ENCODE results near the gene TEAD4. TPM values are rescaled to one million over a fixed set of nuclear protein-coding genes. Genes with fewer than 3 reads are reported as not detected.

Gene TEAD4
- total and polyA plus RNA-seq, 2 experiments from 2014 or later, result 5.5 to 12.7 TPM

DNA sequence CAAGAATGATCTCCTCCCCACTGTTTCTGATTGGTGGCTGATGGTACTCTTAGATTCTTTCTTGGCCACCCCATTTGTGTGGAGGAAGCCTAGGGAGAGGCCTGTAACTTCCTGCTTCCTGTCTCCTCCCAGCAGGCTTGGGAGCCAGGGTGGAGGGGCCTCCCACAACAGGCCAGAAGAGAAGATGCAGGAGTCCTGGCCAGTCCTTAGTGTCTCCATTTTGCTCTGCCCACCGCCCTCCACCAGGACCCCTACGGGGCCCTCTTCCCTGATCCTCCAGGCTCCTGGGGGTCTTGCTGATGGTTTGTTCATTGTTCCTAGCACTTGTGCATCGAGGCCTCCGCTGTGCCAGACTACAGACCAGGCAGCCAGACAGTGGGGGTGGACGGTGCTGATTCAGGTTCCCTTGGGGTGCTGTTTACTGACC is 124.7 kb downstream of the TEAD4 start:
- H3K27ac ChIP-seq, result peak overlapping the region; percentile 16

DNA sequence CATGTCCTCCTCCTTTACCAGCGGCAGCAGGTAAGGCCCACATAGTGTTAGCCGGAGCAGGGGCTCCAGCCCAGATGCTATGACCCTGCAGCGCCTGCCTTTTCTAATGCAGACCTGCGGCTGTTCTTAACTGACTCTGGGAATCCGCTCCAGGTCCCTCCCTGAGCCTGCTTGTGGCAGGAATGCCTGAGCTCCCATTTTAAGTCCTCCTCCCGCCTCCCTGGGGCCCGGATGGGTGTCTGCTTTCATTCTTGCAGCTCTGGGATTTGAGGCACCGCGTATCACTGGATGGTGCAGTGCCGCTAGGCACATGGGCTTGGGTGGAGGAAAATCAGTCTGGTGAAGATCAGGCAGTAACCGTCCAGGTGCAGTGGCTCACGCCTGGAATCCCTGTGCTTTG is 125.5 kb downstream of the TEAD4 start:
- TF ChIP-seq EZH2 (IDR thresholded peaks at IDR 0.05; ENCODE audit: borderline replicate concordance) (no peak), EZH2phosphoT487 (IDR thresholded peaks at IDR 0.05; ENCODE audit: low read depth, severe bottlenecking, unreplicated experiment) (no peak)
- TF ChIP-seq, protein P1, sequence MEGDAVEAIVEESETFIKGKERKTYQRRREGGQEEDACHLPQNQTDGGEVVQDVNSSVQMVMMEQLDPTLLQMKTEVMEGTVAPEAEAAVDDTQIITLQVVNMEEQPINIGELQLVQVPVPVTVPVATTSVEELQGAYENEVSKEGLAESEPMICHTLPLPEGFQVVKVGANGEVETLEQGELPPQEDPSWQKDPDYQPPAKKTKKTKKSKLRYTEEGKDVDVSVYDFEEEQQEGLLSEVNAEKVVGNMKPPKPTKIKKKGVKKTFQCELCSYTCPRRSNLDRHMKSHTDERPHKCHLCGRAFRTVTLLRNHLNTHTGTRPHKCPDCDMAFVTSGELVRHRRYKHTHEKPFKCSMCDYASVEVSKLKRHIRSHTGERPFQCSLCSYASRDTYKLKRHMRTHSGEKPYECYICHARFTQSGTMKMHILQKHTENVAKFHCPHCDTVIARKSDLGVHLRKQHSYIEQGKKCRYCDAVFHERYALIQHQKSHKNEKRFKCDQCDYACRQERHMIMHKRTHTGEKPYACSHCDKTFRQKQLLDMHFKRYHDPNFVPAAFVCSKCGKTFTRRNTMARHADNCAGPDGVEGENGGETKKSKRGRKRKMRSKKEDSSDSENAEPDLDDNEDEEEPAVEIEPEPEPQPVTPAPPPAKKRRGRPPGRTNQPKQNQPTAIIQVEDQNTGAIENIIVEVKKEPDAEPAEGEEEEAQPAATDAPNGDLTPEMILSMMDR (IDR thresholded peaks at IDR 0.05; ENCODE audit: poor library complexity), result no peak
- Histone ChIP-seq H4K20me1 (ENCODE audit: insufficient read depth, poor library complexity, severe bottlenecking) (no peaks in the 10 kb centered on the region), H3K4me1 (ENCODE audit: insufficient read depth) (peaks cover 39% of the 10 kb centered on the region), H3K36me3 (replicated peaks; ENCODE audit: insufficient read depth, low read depth) (no peaks in the 10 kb centered on the region), H3K4me2 (peak overlapping the region; percentile 51), H3K79me2 (peaks cover 38% of the 10 kb centered on the region), H3K4me3 (no peak overlapping the region), H2AFZ (no peak overlapping the region), H3K27me3 (no peaks in the 10 kb centered on the region), H3K9me3 (ENCODE audit: low read depth) (no peaks in the 10 kb centered on the region), H3K9me2 (replicated peaks; ENCODE audit: insufficient read depth) (no peaks in the 10 kb centered on the region), H3K27ac (peak overlapping the region; percentile 44)
- 53% methylated on average over 12 of the region's 12 CpGs for WGBS (ENCODE audit: low lambda C conversion rate, missing lambda C conversion rate)
- DNase-seq (ENCODE audit: low spot score), result no peak

More for the DNA sequence above, 124.7 kb downstream of the TEAD4 start:
- Histone ChIP-seq H3K4me3 (no peak overlapping the region), H3K9me2 (replicated peaks; ENCODE audit: insufficient read depth) (no peaks in the 10 kb centered on the region), H3K4me1 (ENCODE audit: insufficient read depth) (peaks cover 39% of the 10 kb centered on the region), H4K20me1 (ENCODE audit: insufficient read depth, poor library complexity, severe bottlenecking) (no peaks in the 10 kb centered on the region), H3K79me2 (peaks cover 44% of the 10 kb centered on the region), H2AFZ (no peak overlapping the region), H3K4me2 (no peak overlapping the region), H3K27me3 (no peaks in the 10 kb centered on the region), H3K9me3 (ENCODE audit: low read depth) (no peaks in the 10 kb centered on the region), H3K36me3 (replicated peaks; ENCODE audit: insufficient read depth, low read depth) (no peaks in the 10 kb centered on the region)
- 64% methylated on average over 5 of the region's 5 CpGs for WGBS (ENCODE audit: low lambda C conversion rate, missing lambda C conversion rate)
- TF ChIP-seq EZH2phosphoT487 (IDR thresholded peaks at IDR 0.05; ENCODE audit: low read depth, severe bottlenecking, unreplicated experiment) (no peak), EZH2 (IDR thresholded peaks at IDR 0.05; ENCODE audit: borderline replicate concordance) (no peak)
- TF ChIP-seq, protein P1 (IDR thresholded peaks at IDR 0.05; ENCODE audit: poor library complexity), result no peak
- no peak for DNase-seq (ENCODE audit: low spot score)

DNA sequence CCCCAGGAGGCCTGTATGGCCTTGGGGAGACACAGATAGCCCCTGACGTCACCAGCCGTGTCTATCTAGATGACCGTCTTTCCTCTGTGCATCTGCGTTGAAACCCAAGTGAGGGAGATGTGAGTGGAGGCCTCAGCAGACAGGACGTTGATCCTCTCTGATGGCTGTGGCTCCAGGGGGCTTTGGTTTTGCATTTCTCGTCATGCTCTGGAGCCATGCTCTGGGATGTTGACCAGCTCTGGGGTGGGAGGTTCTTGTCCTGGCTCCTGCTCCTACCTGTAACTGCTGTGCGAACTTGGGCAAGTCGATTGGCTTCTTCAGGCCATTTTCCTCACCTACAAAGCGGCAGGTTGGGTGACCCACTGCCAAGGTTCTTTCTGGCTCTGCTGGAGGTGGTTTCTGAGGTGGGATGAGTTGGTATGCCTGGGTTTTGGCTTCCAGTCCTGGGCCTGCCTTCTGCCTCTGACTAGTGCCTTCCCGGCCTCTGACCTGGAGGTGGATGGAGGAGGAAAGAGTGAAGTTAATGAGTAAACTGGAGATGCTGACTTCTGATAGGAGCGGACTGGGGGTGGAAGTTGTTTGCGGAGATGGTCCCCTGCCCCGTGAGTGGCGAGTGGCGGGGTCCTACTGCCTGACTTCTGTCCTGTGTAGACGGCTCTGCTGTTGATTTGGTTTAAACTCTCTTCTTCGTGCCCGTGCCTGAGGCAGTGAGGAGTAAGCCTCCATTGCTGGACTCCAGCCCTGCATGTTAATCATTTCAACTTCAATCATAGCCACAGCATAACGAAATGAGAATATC is 126.3 kb downstream of the TEAD4 start:
- no peaks in the 10 kb centered on the region for H3K9me2 ChIP-seq (replicated peaks; ENCODE audit: insufficient read depth)
- 62% methylated on average over 19 of the region's 19 CpGs for WGBS (ENCODE audit: low lambda C conversion rate, missing lambda C conversion rate)
- no peaks in the 10 kb centered on the region for H3K36me3 ChIP-seq (replicated peaks; ENCODE audit: insufficient read depth, low read depth)
- H3K27me3 ChIP-seq, result no peaks in the 10 kb centered on the region
- H3K79me2 ChIP-seq, result peaks cover 34% of the 10 kb centered on the region
- H3K9me3 ChIP-seq (ENCODE audit: low read depth), result no peaks in the 10 kb centered on the region
- no peak overlapping the region for H2AFZ ChIP-seq
- H3K4me1 ChIP-seq (ENCODE audit: insufficient read depth), result peaks cover 39% of the 10 kb centered on the region
- no peak overlapping the region for H3K4me3 ChIP-seq
- DNase-seq (ENCODE audit: low spot score), result no peak
- H3K4me2 ChIP-seq, result peak overlapping the region; percentile 51
- H3K27ac ChIP-seq, result peak overlapping the region; percentile 44
- H4K20me1 ChIP-seq (ENCODE audit: insufficient read depth, poor library complexity, severe bottlenecking), result no peaks in the 10 kb centered on the region
- TF ChIP-seq EZH2 (IDR thresholded peaks at IDR 0.05; ENCODE audit: borderline replicate concordance), result no peak
- TF ChIP-seq, protein P1 (IDR thresholded peaks at IDR 0.05; ENCODE audit: poor library complexity), result no peak
- no peak for TF ChIP-seq EZH2phosphoT487 (IDR thresholded peaks at IDR 0.05; ENCODE audit: low read depth, severe bottlenecking, unreplicated experiment)

Data from hepatocyte (in vitro differentiated cells).